A549 (cell line): Measurements from ENCODE around the gene VAPB. TPM values are rescaled to one million over a fixed set of nuclear protein-coding genes. Genes with fewer than 3 reads are reported as not detected.

Source experiments
- ATAC-seq, 2 experiments: fragments of 200-7000 bp in 1 of 2; fragments of >200 bp in 1 of 2; cut with Nextera tagmentation in 1 of 2; cut with Tn5 transposase in 1 of 2; 3 replicates each; pipeline versions ENCODE4 v1.8.0 to v1.9.1; 2018 to 2020; ENCODE audit warnings: mild to moderate bottlenecking in 1 of 2, moderate library complexity in 1 of 2
- CTCF ChIA-PET: fragments of 300-600 bp; sonication (Branson Sonifier 250); formaldehyde crosslinking; extraction: SDS; loops from one replicate; lab custom pipeline; 2021; ENCODE audit warnings: antibody characterized with exemption, inconsistent platforms; lab: Yijun Ruan, JAX
- POLR2A ChIA-PET: fragments of 350-600 bp; formaldehyde crosslinking; extraction: SDS; loops from one replicate; lab custom pipeline; 2021; ENCODE audit warnings: antibody characterized with exemption, inconsistent platforms; lab: Yijun Ruan, JAX
- DNase-seq, 2 experiments: peaks; one replicate each; pipeline versions ENCODE4 v3.0.0 to v3.0.0-alpha.2; 2011 to 2016; ENCODE audit warnings: low read depth in 1 of 2, low spot score in 1 of 2
- FAIRE-seq: peaks from 2 replicates; lab custom pipeline; 2011; peaks lifted over from hg19 to GRCh38; lab: Jason Lieb, UNC
- H3K27ac ChIP-seq, 2 experiments: fragments of >200 bp; sonication (Bioruptor Twin); formaldehyde crosslinking; 3 replicates each; pipeline ENCODE4 v1.5.1; 2016 to 2017
- H3K4me1 ChIP-seq: fragments of >200 bp; sonication (Bioruptor Twin); formaldehyde crosslinking; 3 replicates; pipeline ENCODE4 v1.6.1; 2016
- H3K4me2 ChIP-seq: fragments of >200 bp; sonication (Bioruptor Twin); formaldehyde crosslinking; 3 replicates; pipeline ENCODE4 v1.6.1; 2016
- H3K4me3 ChIP-seq: fragments of >200 bp; sonication (Bioruptor Twin); formaldehyde crosslinking; 3 replicates; pipeline ENCODE4 v1.5.1; 2016
- H3K9me3 ChIP-seq: fragments of >200 bp; sonication (Bioruptor Twin); formaldehyde crosslinking; 3 replicates; pipeline ENCODE4 v1.6.1; 2016
- BCL3 ChIP-seq: fragments of >200 bp; sonication (Bioruptor Twin); formaldehyde crosslinking; IDR thresholded peaks from 3 replicates; pipeline ENCODE4 v1.6.1; 2016
- CBX8 ChIP-seq: fragments of 200-600 bp; sonication (generic); IDR thresholded peaks from 2 replicates; pipeline ENCODE4 v1.6.1; 2016
- EHMT2 ChIP-seq: fragments of 200-600 bp; sonication (generic); IDR thresholded peaks from 2 replicates; pipeline ENCODE4 v1.6.1; 2016; ENCODE audit warnings: antibody characterized with exemption, low read depth, mild to moderate bottlenecking, moderate library complexity
- GATA3 ChIP-seq: IDR thresholded peaks from 2 replicates; pipeline ENCODE4 v1.6.1; 2012; ENCODE audit warnings: borderline replicate concordance
- HOXB13 ChIP-seq: fragments of 250-450 bp; sonication (Bioruptor Pico); IDR thresholded peaks from 2 replicates; pipeline ENCODE4 v1.5.0; 2020; ENCODE audit warnings: low read depth, mild to moderate bottlenecking, moderate library complexity
- NFE2L2 ChIP-seq: fragments of 150-350 bp; conservative IDR thresholded peaks from 2 replicates; pipeline ENCODE4 v1.6.1; 2014; ENCODE audit warnings: low read length
- NR3C1 ChIP-seq: fragments of >200 bp; sonication (Bioruptor Twin); formaldehyde crosslinking; IDR thresholded peaks from 3 replicates; pipeline ENCODE4 v1.6.1; 2017
- PBX3 ChIP-seq: IDR thresholded peaks from 2 replicates; pipeline ENCODE4 v1.6.1; 2012
- POLR2A ChIP-seq: IDR thresholded peaks from 2 replicates; pipeline ENCODE4 v1.6.1; 2012; ENCODE audit warnings: mild to moderate bottlenecking, low read length
- POLR2AphosphoS2 ChIP-seq: conservative IDR thresholded peaks from 2 replicates; pipeline ENCODE4 v1.6.1; 2012; ENCODE audit warnings: low read length, improper control_type of control experiment, inconsistent platforms
- RARB ChIP-seq: fragments of 250-450 bp; sonication (Bioruptor Pico); IDR thresholded peaks from 2 replicates; pipeline ENCODE4 v1.8.0; 2021; ENCODE audit warnings: mild to moderate bottlenecking, moderate library complexity
- RFX5 ChIP-seq: fragments of 450-650 bp; IDR thresholded peaks from 2 replicates; pipeline ENCODE4 v1.7.1; 2014; ENCODE audit warnings: antibody characterized with exemption, mild to moderate bottlenecking, moderate library complexity
- RNF2 ChIP-seq: fragments of 200-600 bp; sonication (generic); IDR thresholded peaks from 2 replicates; pipeline ENCODE4 v1.6.1; 2016; ENCODE audit warnings: low read depth, mild to moderate bottlenecking, antibody characterized with exemption, moderate library complexity, borderline replicate concordance
- SREBF2 ChIP-seq: fragments of 450-650 bp; IDR thresholded peaks from 2 replicates; pipeline ENCODE4 v1.6.1; 2014; ENCODE audit warnings: mild to moderate bottlenecking, moderate library complexity
- USF2 ChIP-seq: fragments of 450-650 bp; IDR thresholded peaks from 2 replicates; pipeline ENCODE4 v1.6.1; 2014; ENCODE audit warnings: antibody characterized with exemption
- ZFP36 ChIP-seq: fragments of 450-650 bp; IDR thresholded peaks from 2 replicates; pipeline ENCODE4 v1.6.1; 2014; ENCODE audit warnings: borderline replicate concordance; ENCODE audit not compliant: partially characterized antibody
- ZSCAN20 ChIP-seq: fragments of 250-450 bp; sonication (Bioruptor Pico); IDR thresholded peaks from 2 replicates; pipeline ENCODE4 v1.8.0; 2022; ENCODE audit warnings: mild to moderate bottlenecking, moderate library complexity
- WGBS: methylation state at CpG from one replicate; pipeline ENCODE4 v1.1.6; 2017; ENCODE audit errors: missing lambda C conversion rate; 5-methylcytosine and 5-hydroxymethylcytosine counted together
- polyA plus RNA-seq, 4 experiments: library from polyadenylated mRNA; depleted of rRNA in 3 of 4; stranded (reverse); fragments of >200 nt; fragmentation: RNase III in 1 of 4; extraction: RNeasy Plus Mini Kit Qiagen cat#74134 plus additional on column Dnase treatment in 1 of 4; gene quantifications; 2 replicates in 3 of 4; 3 replicates in 1 of 4; pipeline ENCODE4 v1.2.3, GENCODE V29; 2011 to 2017

Gene VAPB
- polyA plus RNA-seq, 2 of the 4 experiments (the other 2 are of a cell fraction) = 43.8 to 44.0 TPM

- Histone ChIP-seq H3K4me2 (no peak overlapping the region), H3K4me1 (no peaks in the 10 kb centered on the region), H3K27ac (no peak overlapping the region), H3K4me3 (no peak overlapping the region), H3K9me3 (peaks cover 16% of the 10 kb centered on the region; the same call in 2 of the 3 replicates)
- CTCF ChIA-PET = interaction anchor here (1.2 to 1.4 kb wide), 2 partner anchors 14 to 79 kb away, joined by 3 to 4 read pairs; no protein-coding TSS in a partner anchor
- no peak for FAIRE-seq
- WGBS = 34% methylated on average over 8 of the region's 9 CpGs
- no peak for ATAC-seq
- POLR2A ChIA-PET = no interaction called here
- no peak for DNase-seq
- TF ChIP-seq EHMT2 = no peak
- no peak for TF ChIP-seq RFX5
- TF ChIP-seq SREBF2 = no peak
- TF ChIP-seq ZFP36 = no peak
- no peak for TF ChIP-seq PBX3
- no peak for TF ChIP-seq CBX8
- no peak for TF ChIP-seq NFE2L2
- TF ChIP-seq USF2 = no peak
- TF ChIP-seq GATA3 = no peak
- no peak for TF ChIP-seq BCL3
- TF ChIP-seq ZSCAN20 (CRISPR knock-in tag) = no peak
- no peak for TF ChIP-seq RARB (CRISPR knock-in tag)
- no peak for TF ChIP-seq HOXB13 (CRISPR knock-in tag)
- TF ChIP-seq RNF2 = no peak
- no peak for TF ChIP-seq POLR2AphosphoS2
- TF ChIP-seq POLR2A = no peak
These were observed 109.5 kb downstream of the VAPB start for GRCh38 chr20:58498470-58499068.

GRCh38 chr20:58500256-58500655, 111.2 kb downstream of the VAPB start:
- FAIRE-seq (no peak), DNase-seq (no peak), ATAC-seq (no peak)
- POLR2A ChIA-PET = no interaction called here
- WGBS = 30% methylated on average over 7 of the region's 7 CpGs
- peaks cover 24% of the 10 kb centered on the region for H3K9me3 ChIP-seq
- TF ChIP-seq NR3C1 (no peak), GATA3 (no peak)
- TF ChIP-seq, all 56 proteins: peak for 0
- Histone ChIP-seq H3K4me2 (no peak overlapping the region), H3K4me1 (no peaks in the 10 kb centered on the region), H3K4me3 (no peak overlapping the region), H3K27ac (no peak overlapping the region)
- CTCF ChIA-PET = no interaction called here

Other genes with a start within 250 kb of the VAPB start
- gene ANKRD60, start 160.6 kb upstream of the VAPB start, polyA plus RNA-seq (2011; rRNA removed) = not detected in 2 replicates
- gene ANKRD60, start 160.6 kb upstream of the VAPB start, polyA plus RNA-seq (2017; fragmentation: RNase III; extraction: RNeasy Plus Mini Kit Qiagen cat#74134 plus additional on column Dnase treatment) = not detected in 3 replicates
- gene RAB22A, start 79.5 kb upstream of the VAPB start, polyA plus RNA-seq (2011; rRNA removed) = 11.7 and 13.2 TPM in 2 replicates
- gene RAB22A, start 79.5 kb upstream of the VAPB start, polyA plus RNA-seq (2017; fragmentation: RNase III; extraction: RNeasy Plus Mini Kit Qiagen cat#74134 plus additional on column Dnase treatment) = 7.1 to 7.4 TPM (median 7.3 TPM) in 3 replicates
- not detected in 2 replicates for gene APCDD1L, start 126.2 kb downstream of the VAPB start, polyA plus RNA-seq (2011; rRNA removed)
- not detected in 3 replicates for gene APCDD1L, start 126.2 kb downstream of the VAPB start, polyA plus RNA-seq (2017; fragmentation: RNase III; extraction: RNeasy Plus Mini Kit Qiagen cat#74134 plus additional on column Dnase treatment)